Hematopoietic multipotent progenitor cell treated with erythropoietin and hydrocortisone succinate and interleukin-3 and kit ligand, for 17 days (in vitro differentiated cells): ENCODE results near the gene CHAC1.

Experiments used
- DNase-seq: peaks from one replicate; pipeline ENCODE4 v3.0.0-alpha.2; 2015; ENCODE audit warnings: low spot score

The CHAC1 gene

GRCh38 chr15:40985541-40986330 lies 32.5 kb downstream of the CHAC1 start:
- no peak for DNase-seq

- DNase-seq, result no peak
These were observed 33.5 kb downstream of the CHAC1 start for GRCh38 chr15:40986820-40987219.

- no peak for DNase-seq
These were observed 34.9 kb downstream of the CHAC1 start for GRCh38 chr15:40988156-40988555.

- no peak for DNase-seq
These were observed 36.8 kb downstream of the CHAC1 start for GRCh38 chr15:40990080-40990479.

GRCh38 chr15:40990789-40991188 lies 37.5 kb downstream of the CHAC1 start:
- DNase-seq, result no peak

- no peak for DNase-seq
These were observed 38.1 kb downstream of the CHAC1 start for GRCh38 chr15:40991355-40991754.

GRCh38 chr15:40992241-40992741 lies 39.0 kb downstream of the CHAC1 start:
- no peak for DNase-seq

GRCh38 chr15:40992825-40993224 lies 39.6 kb downstream of the CHAC1 start:
- DNase-seq, result no peak

GRCh38 chr15:40995656-40996055 lies 42.4 kb downstream of the CHAC1 start:
- no peak for DNase-seq

- no peak for DNase-seq
These were observed 45.9 kb downstream of the CHAC1 start for GRCh38 chr15:40999190-40999589.

GRCh38 chr15:41001524-41002214 lies 48.4 kb downstream of the CHAC1 start:
- no peak for DNase-seq

GRCh38 chr15:41004490-41004889 lies 51.2 kb downstream of the CHAC1 start:
- no peak for DNase-seq
